LNCAP (cell line): Measurements from ENCODE around the gene NKAIN2.

Source experiments
- CTCF ChIP-seq: fragments of 450-650 bp; IDR thresholded peaks from 2 replicates; pipeline ENCODE4 v1.5.1; 2017; ENCODE audit warnings: mild to moderate bottlenecking

Gene NKAIN2

GRCh38 chr6:124683507-124683906 lies 879.8 kb downstream of the NKAIN2 start:
- TF ChIP-seq CTCF, result no peak

- no peak for TF ChIP-seq CTCF
Measured at GRCh38 chr6:124684621-124685020, 881.0 kb downstream of the NKAIN2 start.

DNA sequence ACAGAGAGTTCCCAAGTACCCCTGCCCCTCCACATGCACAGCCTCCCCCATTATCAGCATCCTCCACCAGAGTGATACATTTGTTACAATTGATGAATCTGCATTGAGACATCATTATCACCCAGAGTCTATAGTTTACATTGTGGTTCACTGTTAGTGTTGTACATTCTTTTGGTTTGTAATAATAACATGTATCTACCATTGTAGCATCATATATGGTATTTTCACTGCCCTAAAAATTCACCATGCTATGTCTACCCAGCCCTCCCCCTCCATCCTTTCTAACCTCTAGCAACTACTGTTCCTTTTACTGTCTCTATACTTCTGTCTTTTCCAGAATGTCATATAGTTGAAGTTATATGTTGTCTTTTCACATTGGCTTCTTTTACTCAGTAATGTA lies 884.7 kb downstream of the NKAIN2 start:
- no peak for TF ChIP-seq CTCF

DNA sequence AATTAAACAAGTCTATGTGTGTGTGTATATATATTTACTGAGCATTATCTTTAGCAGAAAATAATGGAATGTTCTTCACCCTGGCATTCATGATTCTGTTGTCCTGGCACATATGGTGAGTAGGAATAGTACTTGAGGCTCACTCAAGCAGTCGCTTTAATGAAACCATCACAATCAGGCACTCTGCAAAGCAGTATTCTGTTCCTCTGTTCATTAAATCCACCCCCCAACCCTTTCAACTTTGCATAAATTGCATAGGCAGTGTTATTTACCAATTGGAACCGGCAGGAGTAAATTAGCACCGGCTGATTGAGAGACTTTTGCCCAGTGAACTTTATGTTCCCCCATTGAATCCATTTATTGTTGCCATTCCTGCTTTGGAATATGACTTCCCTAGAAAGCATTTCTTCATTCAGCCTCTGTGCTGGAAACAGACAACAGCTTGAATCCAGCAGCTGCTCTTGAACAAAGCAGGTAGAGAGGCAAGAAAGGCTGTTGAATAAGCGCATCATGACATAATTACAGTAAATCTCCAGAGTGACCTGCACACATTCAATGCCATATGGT lies 890.6 kb downstream of the NKAIN2 start:
- no peak for TF ChIP-seq CTCF

- TF ChIP-seq CTCF, result no peak
Measured at GRCh38 chr6:124699038-124699437, 895.4 kb downstream of the NKAIN2 start.

GRCh38 chr6:124703541-124703940 lies 899.9 kb downstream of the NKAIN2 start:
- TF ChIP-seq CTCF, result no peak

DNA sequence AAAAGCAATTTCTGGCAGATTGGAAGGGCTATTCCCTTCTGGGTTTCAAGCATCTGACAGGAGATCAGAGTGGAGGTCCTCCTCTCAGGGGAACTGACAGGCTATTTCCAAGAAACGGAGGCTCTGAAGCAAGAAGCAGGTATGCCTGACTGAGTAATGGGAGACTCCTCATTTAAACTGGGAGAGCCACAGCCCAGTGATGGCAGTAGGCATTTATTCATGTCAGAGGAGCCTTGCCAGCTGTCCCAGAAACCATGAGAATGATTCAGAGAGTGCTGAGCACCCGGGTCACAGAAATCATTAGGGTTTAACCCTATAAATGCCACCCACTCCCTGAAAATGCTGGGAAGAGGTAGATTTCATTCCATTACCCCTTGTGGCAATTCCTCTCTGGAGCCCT lies 911.1 kb downstream of the NKAIN2 start:
- no peak for TF ChIP-seq CTCF

DNA sequence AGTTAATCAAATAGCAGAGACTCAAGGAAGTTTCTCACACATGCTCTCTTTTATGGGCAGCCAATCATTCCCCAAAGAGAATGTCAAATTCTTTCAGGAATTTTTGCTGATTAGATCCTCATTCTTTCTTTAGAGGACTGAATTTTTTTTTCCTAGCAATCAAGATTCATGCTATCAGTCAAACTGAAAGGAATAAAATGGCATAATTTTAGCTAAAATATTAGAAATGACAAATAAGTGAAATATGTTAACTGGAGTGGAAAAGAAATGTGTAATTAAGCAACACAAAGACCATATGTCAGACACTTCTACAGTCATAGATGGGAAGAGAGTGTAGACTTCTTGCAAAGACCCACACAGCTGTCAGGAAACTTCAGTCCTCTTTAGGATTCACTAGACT lies 916.2 kb downstream of the NKAIN2 start:
- TF ChIP-seq CTCF, result no peak
